Measurements from ENCODE around the gene HSPB1.

DNA sequence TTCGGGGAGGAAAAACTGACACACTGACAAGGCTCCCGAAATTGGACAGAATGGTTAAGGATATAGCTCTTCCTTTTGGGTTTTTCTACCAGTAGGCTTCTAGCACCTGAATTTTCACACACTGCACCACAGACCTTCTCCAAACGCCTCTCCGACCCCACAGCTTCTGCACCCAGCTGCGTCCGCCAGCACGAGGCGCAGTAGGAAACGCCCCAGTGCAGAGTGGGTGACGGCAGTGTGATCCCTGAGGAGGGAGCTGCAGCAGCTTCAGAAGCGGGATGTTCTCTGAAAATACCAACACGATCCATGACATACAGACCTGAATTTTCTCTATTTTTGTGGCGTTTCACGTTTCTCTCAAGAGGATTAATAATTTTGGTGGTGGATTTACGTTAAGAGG is 25.9 kb downstream of the HSPB1 start:
- TF ChIP-seq, protein P1, sequence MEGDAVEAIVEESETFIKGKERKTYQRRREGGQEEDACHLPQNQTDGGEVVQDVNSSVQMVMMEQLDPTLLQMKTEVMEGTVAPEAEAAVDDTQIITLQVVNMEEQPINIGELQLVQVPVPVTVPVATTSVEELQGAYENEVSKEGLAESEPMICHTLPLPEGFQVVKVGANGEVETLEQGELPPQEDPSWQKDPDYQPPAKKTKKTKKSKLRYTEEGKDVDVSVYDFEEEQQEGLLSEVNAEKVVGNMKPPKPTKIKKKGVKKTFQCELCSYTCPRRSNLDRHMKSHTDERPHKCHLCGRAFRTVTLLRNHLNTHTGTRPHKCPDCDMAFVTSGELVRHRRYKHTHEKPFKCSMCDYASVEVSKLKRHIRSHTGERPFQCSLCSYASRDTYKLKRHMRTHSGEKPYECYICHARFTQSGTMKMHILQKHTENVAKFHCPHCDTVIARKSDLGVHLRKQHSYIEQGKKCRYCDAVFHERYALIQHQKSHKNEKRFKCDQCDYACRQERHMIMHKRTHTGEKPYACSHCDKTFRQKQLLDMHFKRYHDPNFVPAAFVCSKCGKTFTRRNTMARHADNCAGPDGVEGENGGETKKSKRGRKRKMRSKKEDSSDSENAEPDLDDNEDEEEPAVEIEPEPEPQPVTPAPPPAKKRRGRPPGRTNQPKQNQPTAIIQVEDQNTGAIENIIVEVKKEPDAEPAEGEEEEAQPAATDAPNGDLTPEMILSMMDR (conservative IDR thresholded peaks at IDR 0.05), result no peak
- no peak for TF ChIP-seq EZH2 (IDR thresholded peaks at IDR 0.05; ENCODE audit: low read depth)

Data from PC-9 (cell line).